IMR-90 (cell line): ENCODE measurements around the gene SYNE2. TPM values are rescaled to one million over a fixed set of nuclear protein-coding genes. Genes with fewer than 3 reads are reported as not detected.
"Not testable (repeated sequence)": the region's sequence is repeated elsewhere in the genome, so short reads cannot be mapped to it uniquely, and the experiment has no call there.

Experiments used
- ATAC-seq: fragments of 200-7000 bp; cut with Tn5 transposase; 2 replicates; pipeline ENCODE4 v1.9.1; 2020; ENCODE audit warnings: low read depth, mild to moderate bottlenecking, moderate library complexity
- BruUV-seq: library from RNA; stranded (reverse); fragments of 400-500 nt; replicated peaks from 2 replicates; lab custom pipeline; 2021; lab: Mats Ljungman, UMichigan
- CTCF ChIA-PET: fragments of 300-600 bp; formaldehyde crosslinking; extraction: SDS; loops from one replicate; lab custom pipeline; 2021; ENCODE audit warnings: antibody characterized with exemption; lab: Yijun Ruan, JAX
- POLR2A ChIA-PET: fragments of 300-600 bp; sonication (Branson Sonifier 250); formaldehyde crosslinking; loops from one replicate; lab custom pipeline; 2022; ENCODE audit warnings: antibody characterized with exemption; ENCODE audit not compliant: unreplicated experiment; lab: Charles Lee
- DNase-seq: peaks from one replicate; pipeline ENCODE4 v3.0.0; 2013
- H2AFZ ChIP-seq: replicated peaks from 2 replicates; pipeline ENCODE3; 2013; ENCODE audit warnings: low read length, mild to moderate bottlenecking; ENCODE audit not compliant: poor library complexity
- H2AK5ac ChIP-seq: 2 replicates; pipeline ENCODE4 v1.6.1; 2013; ENCODE audit warnings: low read depth, low read length, inconsistent platforms
- H2AK9ac ChIP-seq: replicated peaks from 2 replicates; pipeline ENCODE3; 2013; ENCODE audit warnings: mild to moderate bottlenecking, low read depth, low read length, moderate library complexity; ENCODE audit not compliant: poor library complexity
- H2BK120ac ChIP-seq: 2 replicates; pipeline ENCODE4 v1.6.1; 2013; ENCODE audit warnings: low read depth, low read length, inconsistent platforms
- H2BK15ac ChIP-seq: 3 replicates; pipeline ENCODE4 v1.6.1; 2013; ENCODE audit warnings: low read depth, low read length, inconsistent platforms
- H2BK20ac ChIP-seq: 2 replicates; pipeline ENCODE4 v1.6.1; 2013; ENCODE audit warnings: low read depth, mild to moderate bottlenecking, inconsistent platforms, low read length, moderate library complexity
- H2BK5ac ChIP-seq: 2 replicates; pipeline ENCODE4 v1.6.1; 2013; ENCODE audit warnings: mild to moderate bottlenecking, low read depth, low read length, inconsistent platforms; ENCODE audit not compliant: poor library complexity, severe bottlenecking
- H3K14ac ChIP-seq: replicated peaks from 2 replicates; pipeline ENCODE4 v1.6.1; 2013; ENCODE audit warnings: low read depth, low read length, inconsistent platforms
- H3K18ac ChIP-seq: 2 replicates; pipeline ENCODE4 v1.6.1; 2013; ENCODE audit warnings: low read depth, low read length, control low read depth
- H3K23ac ChIP-seq: 2 replicates; pipeline ENCODE4 v1.6.1; 2013; ENCODE audit warnings: low read depth, low read length, inconsistent platforms
- H3K27ac ChIP-seq: 2 replicates; pipeline ENCODE4 v1.5.1; 2013; ENCODE audit warnings: mild to moderate bottlenecking, control low read depth, low read length; ENCODE audit not compliant: insufficient read depth
- H3K27me3 ChIP-seq: 2 replicates; pipeline ENCODE4 v1.6.1; 2013; ENCODE audit warnings: low read length; ENCODE audit not compliant: control insufficient read depth, insufficient read depth
- H3K36me3 ChIP-seq: 2 replicates; pipeline ENCODE4 v1.6.1; 2013; ENCODE audit warnings: low read length, mixed read lengths; ENCODE audit not compliant: control insufficient read depth, insufficient read depth
- H3K4ac ChIP-seq: 2 replicates; pipeline ENCODE4 v1.6.1; 2013; ENCODE audit warnings: low read depth, low read length, inconsistent platforms
- H3K4me1 ChIP-seq: 2 replicates; pipeline ENCODE4 v1.6.1; 2013; ENCODE audit warnings: low read length, mixed read lengths; ENCODE audit not compliant: control insufficient read depth, insufficient read depth
- H3K4me2 ChIP-seq: 2 replicates; pipeline ENCODE4 v1.6.1; 2013; ENCODE audit warnings: low read depth, mild to moderate bottlenecking, control low read depth, low read length, moderate library complexity
- H3K4me3 ChIP-seq: 2 replicates; pipeline ENCODE4 v1.5.1; 2013; ENCODE audit warnings: low read depth, mild to moderate bottlenecking, control low read depth, low read length, moderate library complexity; ENCODE audit not compliant: insufficient read depth
- H3K56ac ChIP-seq: 2 replicates; pipeline ENCODE4 v1.6.1; 2013; ENCODE audit warnings: low read length, inconsistent platforms; ENCODE audit not compliant: insufficient read depth; ENCODE audit errors: extremely low read depth
- H3K79me1 ChIP-seq, 2 experiments: 2 replicates each; pipeline ENCODE4 v1.6.1; 2013; ENCODE audit warnings: low read length in 2 of 2, inconsistent platforms in 1 of 2, low read depth in 1 of 2
- H3K9ac ChIP-seq: 2 replicates; pipeline ENCODE4 v1.6.1; 2013; ENCODE audit warnings: low read depth, low read length, control low read depth
- H3K9me1 ChIP-seq: 2 replicates; pipeline ENCODE4 v1.6.1; 2013; ENCODE audit warnings: low read length, inconsistent platforms; ENCODE audit not compliant: insufficient read depth
- H3K9me3 ChIP-seq: 2 replicates; pipeline ENCODE4 v1.6.1; 2013; ENCODE audit warnings: low read length; ENCODE audit not compliant: control insufficient read depth, insufficient read depth
- H4K20me1 ChIP-seq: 2 replicates; pipeline ENCODE4 v1.6.1; 2013; ENCODE audit warnings: low read length, inconsistent platforms; ENCODE audit not compliant: insufficient read depth
- H4K5ac ChIP-seq: 2 replicates; pipeline ENCODE4 v1.6.1; 2013; ENCODE audit warnings: mild to moderate bottlenecking, low read depth, low read length, control low read depth
- H4K8ac ChIP-seq, 2 experiments: 2 replicates each; pipeline ENCODE4 v1.6.1; 2013; ENCODE audit warnings: low read depth in 2 of 2, low read length in 2 of 2, control low read depth in 1 of 2, inconsistent platforms in 1 of 2
- H4K91ac ChIP-seq: 2 replicates; pipeline ENCODE4 v1.6.1; 2013; ENCODE audit warnings: low read depth, low read length, inconsistent platforms; ENCODE audit not compliant: insufficient read depth
- WGBS, 2 experiments: methylation state at CpG; one replicate each; pipeline versions ENCODE4 v1.1.5 to v1.1.7; 2013; ENCODE audit warnings: missing lambda C conversion rate in 2 of 2; ENCODE audit not compliant: insufficient read length in 1 of 2; ENCODE audit errors: extremely low coverage in 2 of 2; 5-methylcytosine and 5-hydroxymethylcytosine counted together
- dilution Hi-C: fragments of 300-500 bp; cut with HindIII; formaldehyde crosslinking; loops from one replicate; pipeline ENCODE4 v1.14.3; 2018; ENCODE audit warnings: low sequenced_read_pairs; ENCODE audit not compliant: unreplicated experiment
- in situ Hi-C: fragments of 300-500 bp; cut with MboI; formaldehyde crosslinking; loops from 3 replicates; pipeline ENCODE4 v1.14.3; 2019; ENCODE audit warnings: low sequenced_read_pairs, inconsistent platforms, mixed read lengths
- intact Hi-C: fragments of 100-400 bp; cut with micrococcal nuclease; formaldehyde crosslinking; loops from 2 replicates; pipeline ENCODE4 v1.10.0; 2022
- polyA plus RNA-seq, 3 experiments: library from polyadenylated mRNA; depleted of rRNA; stranded (reverse); fragments of >200 nt; gene quantifications; 2 replicates each; pipeline ENCODE4 v1.2.3, GENCODE V29; 2012; ENCODE audit warnings: low replicate concordance in 1 of 3
- total RNA-seq: library from RNA; depleted of rRNA; stranded (reverse); fragments of >200 nt; gene quantifications from 2 replicates; pipeline ENCODE4 v1.2.3, GENCODE V29; 2012

The SYNE2 gene
- total and polyA plus RNA-seq, 2 of the 4 experiments (the other 2 are of a cell fraction), result 5.2 to 28.9 TPM

DNA sequence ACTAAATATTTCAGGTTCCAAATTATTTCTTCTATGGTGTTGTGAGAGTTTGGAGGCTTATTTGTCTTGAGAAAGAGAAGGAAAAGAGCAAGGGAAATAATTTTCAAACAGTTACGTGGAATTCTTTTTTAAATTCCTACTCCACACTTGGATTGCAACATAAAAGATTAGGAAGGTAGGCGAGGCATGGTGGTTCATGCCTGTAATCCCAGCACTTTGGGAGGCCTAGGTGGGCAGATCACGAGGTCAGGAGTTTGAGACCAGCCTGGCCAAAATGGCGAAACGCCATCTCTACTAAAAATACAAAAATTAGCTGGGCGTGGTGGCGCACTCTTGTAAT, 265.6 kb downstream of the SYNE2 start:
- H3K18ac ChIP-seq, H2BK20ac ChIP-seq, H4K8ac ChIP-seq, dilution Hi-C loops, BruUV-seq, DNase-seq, H3K9me1 ChIP-seq, H3K4me1 ChIP-seq, H2BK120ac ChIP-seq, ATAC-seq, H3K36me3 ChIP-seq, H3K4me2 ChIP-seq, POLR2A ChIA-PET, H3K79me1 ChIP-seq, H3K23ac ChIP-seq, H3K14ac ChIP-seq, intact Hi-C loops, H3K4me3 ChIP-seq, H2AK9ac ChIP-seq, H4K20me1 ChIP-seq, H2BK15ac ChIP-seq, H3K9ac ChIP-seq, H3K27me3 ChIP-seq, H2AK5ac ChIP-seq, H4K91ac ChIP-seq, H2AFZ ChIP-seq, H2BK5ac ChIP-seq, H3K4ac ChIP-seq, H4K5ac ChIP-seq, CTCF ChIA-PET, H3K9me3 ChIP-seq, H3K27ac ChIP-seq, in situ Hi-C loops, H3K56ac ChIP-seq: not testable (repeated sequence)
- no CpG with 5 or more reads among the region's 7 CpGs for WGBS, 2 experiments
